ENCODE measurements around the gene ELMO2.

Gene ELMO2

GRCh38 chr20:46354920-46355654, 51.3 kb downstream of the ELMO2 start:
- Histone ChIP-seq H3K4me1 (ENCODE audit: control extremely low read depth in 1 of 4, control insufficient read depth in 4 of 4, insufficient read depth in 4 of 4, low read length in 3 of 4) (peaks cover 5 to 47% (median 40%) of the 10 kb centered on the region in 4 experiments), H3K4me3 (ENCODE audit: control insufficient read depth in 1 of 7, extremely low read depth in 1 of 7, insufficient read depth in 4 of 7, low read depth in 2 of 7, low read length in 6 of 7) (no peak overlapping the region), H3K27me3 (replicated peaks in 2 of 5; ENCODE audit: control insufficient read depth in 4 of 5, insufficient read depth in 5 of 5, low read length in 4 of 5) (no peaks in the 10 kb centered on the region), H3K36me3 (ENCODE audit: control insufficient read depth in 4 of 4, insufficient read depth in 4 of 4, low read length in 3 of 4) (peaks cover 4 to 56% (median 37%) of the 10 kb centered on the region in 4 experiments), H3K27ac (ENCODE audit: insufficient read depth in 1 of 2, low read depth in 1 of 2, low read length in 2 of 2, poor library complexity in 1 of 2, severe bottlenecking in 2 of 2) (no peak overlapping the region), H3K9me3 (ENCODE audit: control extremely low read depth in 1 of 5, control insufficient read depth in 4 of 5, insufficient read depth in 2 of 5, low read depth in 1 of 5, low read length in 4 of 5) (no peaks in the 10 kb centered on the region)
- DNase-seq, result no peak
- ChIA-PET CTCF (interaction anchor here (0.9 kb wide), 1 partner anchor 50 kb away, joined by 3 read pairs; no protein-coding TSS in a partner anchor), POLR2A (no interaction called here)
- WGBS (ENCODE audit: insufficient coverage), result 98% methylated on average over 14 of the region's 20 CpGs

GRCh38 chr20:46354207-46354555, 52.2 kb downstream of the ELMO2 start:
- DNase-seq, result no peak
- Histone ChIP-seq H3K4me3 (ENCODE audit: control insufficient read depth in 1 of 7, extremely low read depth in 1 of 7, insufficient read depth in 4 of 7, low read depth in 2 of 7, low read length in 6 of 7) (no peak overlapping the region), H3K27ac (ENCODE audit: insufficient read depth in 1 of 2, low read depth in 1 of 2, low read length in 2 of 2, poor library complexity in 1 of 2, severe bottlenecking in 2 of 2) (no peak overlapping the region), H3K4me1 (ENCODE audit: control extremely low read depth in 1 of 4, control insufficient read depth in 4 of 4, insufficient read depth in 4 of 4, low read length in 3 of 4) (peaks cover 0 to 42% (median 36%) of the 10 kb centered on the region in 4 experiments), H3K27me3 (replicated peaks in 2 of 5; ENCODE audit: control insufficient read depth in 4 of 5, insufficient read depth in 5 of 5, low read length in 4 of 5) (no peaks in the 10 kb centered on the region), H3K9me3 (ENCODE audit: control extremely low read depth in 1 of 5, control insufficient read depth in 4 of 5, insufficient read depth in 2 of 5, low read depth in 1 of 5, low read length in 4 of 5) (no peaks in the 10 kb centered on the region), H3K36me3 (ENCODE audit: control insufficient read depth in 4 of 4, insufficient read depth in 4 of 4, low read length in 3 of 4) (peaks cover 7 to 57% (median 39%) of the 10 kb centered on the region in 4 experiments)
- CTCF ChIA-PET, result no interaction called here
- WGBS (ENCODE audit: insufficient coverage), result 89% methylated on average over 3 of the region's 4 CpGs
- POLR2A ChIA-PET, result no interaction called here

- no peak for DNase-seq
- Histone ChIP-seq H3K4me3 (ENCODE audit: control insufficient read depth in 1 of 7, extremely low read depth in 1 of 7, insufficient read depth in 4 of 7, low read depth in 2 of 7, low read length in 6 of 7) (no peak overlapping the region), H3K9me3 (ENCODE audit: control extremely low read depth in 1 of 5, control insufficient read depth in 4 of 5, insufficient read depth in 2 of 5, low read depth in 1 of 5, low read length in 4 of 5) (no peaks in the 10 kb centered on the region), H3K36me3 (ENCODE audit: control insufficient read depth in 4 of 4, insufficient read depth in 4 of 4, low read length in 3 of 4) (peaks cover 7 to 55% (median 39%) of the 10 kb centered on the region in 4 experiments), H3K4me1 (ENCODE audit: control extremely low read depth in 1 of 4, control insufficient read depth in 4 of 4, insufficient read depth in 4 of 4, low read length in 3 of 4) (peaks cover 0 to 36% (median 32%) of the 10 kb centered on the region in 4 experiments), H3K27ac (ENCODE audit: insufficient read depth in 1 of 2, low read depth in 1 of 2, low read length in 2 of 2, poor library complexity in 1 of 2, severe bottlenecking in 2 of 2) (no peak overlapping the region), H3K27me3 (replicated peaks in 2 of 5; ENCODE audit: control insufficient read depth in 4 of 5, insufficient read depth in 5 of 5, low read length in 4 of 5) (no peaks in the 10 kb centered on the region)
- POLR2A ChIA-PET, result no interaction called here
- 96% methylated on average over 11 of the region's 14 CpGs for WGBS (ENCODE audit: insufficient coverage)
- CTCF ChIA-PET, result no interaction called here
Observed at GRCh38 chr20:46353500-46354206, 52.8 kb downstream of the ELMO2 start.

GRCh38 chr20:46352370-46352938, 54.0 kb downstream of the ELMO2 start:
- no peak overlapping the region for H3K27ac ChIP-seq (ENCODE audit: insufficient read depth in 1 of 2, low read depth in 1 of 2, low read length in 2 of 2, poor library complexity in 1 of 2, severe bottlenecking in 2 of 2)
- H3K36me3 ChIP-seq (ENCODE audit: control insufficient read depth in 4 of 4, insufficient read depth in 4 of 4, low read length in 3 of 4), result peaks cover 7 to 51% (median 38%) of the 10 kb centered on the region in 4 experiments
- CTCF ChIA-PET, result interaction anchor here (1.2 kb wide), 1 partner anchor 11 kb away, joined by 3 read pairs; no protein-coding TSS in a partner anchor
- H3K4me3 ChIP-seq (ENCODE audit: control insufficient read depth in 1 of 7, extremely low read depth in 1 of 7, insufficient read depth in 4 of 7, low read depth in 2 of 7, low read length in 6 of 7), result no peak overlapping the region
- no peaks in the 10 kb centered on the region for H3K27me3 ChIP-seq (replicated peaks in 2 of 5; ENCODE audit: control insufficient read depth in 4 of 5, insufficient read depth in 5 of 5, low read length in 4 of 5)
- H3K9me3 ChIP-seq (ENCODE audit: control extremely low read depth in 1 of 5, control insufficient read depth in 4 of 5, insufficient read depth in 2 of 5, low read depth in 1 of 5, low read length in 4 of 5), result no peaks in the 10 kb centered on the region
- 92% methylated on average over 17 of the region's 18 CpGs for WGBS (ENCODE audit: insufficient coverage)
- POLR2A ChIA-PET, result no interaction called here
- H3K4me1 ChIP-seq (ENCODE audit: control extremely low read depth in 1 of 4, control insufficient read depth in 4 of 4, insufficient read depth in 4 of 4, low read length in 3 of 4), result peaks cover 0 to 24% (median 23%) of the 10 kb centered on the region in 4 experiments
- DNase-seq, result no peak

GRCh38 chr20:46351357-46352058, 54.9 kb downstream of the ELMO2 start:
- ChIA-PET CTCF (interaction anchor here (1.2 to 2.0 kb wide), 2 partner anchors 10 to 219 kb away, joined by 3 to 6 read pairs; no protein-coding TSS in a partner anchor), POLR2A (no interaction called here)
- peaks cover 0 to 19% (median 14%) of the 10 kb centered on the region in 4 experiments for H3K4me1 ChIP-seq (ENCODE audit: control extremely low read depth in 1 of 4, control insufficient read depth in 4 of 4, insufficient read depth in 4 of 4, low read length in 3 of 4)
- H3K27me3 ChIP-seq (replicated peaks in 2 of 5; ENCODE audit: control insufficient read depth in 4 of 5, insufficient read depth in 5 of 5, low read length in 4 of 5), result no peaks in the 10 kb centered on the region
- no peaks in the 10 kb centered on the region for H3K9me3 ChIP-seq (ENCODE audit: control extremely low read depth in 1 of 5, control insufficient read depth in 4 of 5, insufficient read depth in 2 of 5, low read depth in 1 of 5, low read length in 4 of 5)
- H3K27ac ChIP-seq (ENCODE audit: insufficient read depth in 1 of 2, low read depth in 1 of 2, low read length in 2 of 2, poor library complexity in 1 of 2, severe bottlenecking in 2 of 2), result no peak overlapping the region
- no peak for DNase-seq
- peaks cover 6 to 51% (median 40%) of the 10 kb centered on the region in 4 experiments for H3K36me3 ChIP-seq (ENCODE audit: control insufficient read depth in 4 of 4, insufficient read depth in 4 of 4, low read length in 3 of 4)
- no peak overlapping the region for H3K4me3 ChIP-seq (ENCODE audit: control insufficient read depth in 1 of 7, extremely low read depth in 1 of 7, insufficient read depth in 4 of 7, low read depth in 2 of 7, low read length in 6 of 7)
- 98% methylated on average over 7 of the region's 7 CpGs for WGBS (ENCODE audit: insufficient coverage)

- H3K9me3 ChIP-seq (ENCODE audit: control extremely low read depth in 1 of 5, control insufficient read depth in 4 of 5, insufficient read depth in 2 of 5, low read depth in 1 of 5, low read length in 4 of 5), result no peaks in the 10 kb centered on the region
- POLR2A ChIA-PET, result no interaction called here
- H3K27ac ChIP-seq (ENCODE audit: insufficient read depth in 1 of 2, low read depth in 1 of 2, low read length in 2 of 2, poor library complexity in 1 of 2, severe bottlenecking in 2 of 2), result no peak overlapping the region
- CTCF ChIA-PET, result interaction anchor here (2.0 kb wide), 1 partner anchor 218 kb away, joined by 6 read pairs; no protein-coding TSS in a partner anchor
- DNase-seq, result no peak
- WGBS (ENCODE audit: insufficient coverage), result 98% methylated on average over 8 of the region's 8 CpGs
- H3K4me3 ChIP-seq (ENCODE audit: control insufficient read depth in 1 of 7, extremely low read depth in 1 of 7, insufficient read depth in 4 of 7, low read depth in 2 of 7, low read length in 6 of 7), result no peak overlapping the region
- H3K4me1 ChIP-seq (ENCODE audit: control extremely low read depth in 1 of 4, control insufficient read depth in 4 of 4, insufficient read depth in 4 of 4, low read length in 3 of 4), result peaks cover 0 to 19% (median 12%) of the 10 kb centered on the region in 4 experiments
- no peaks in the 10 kb centered on the region for H3K27me3 ChIP-seq (replicated peaks in 2 of 5; ENCODE audit: control insufficient read depth in 4 of 5, insufficient read depth in 5 of 5, low read length in 4 of 5)
- H3K36me3 ChIP-seq (ENCODE audit: control insufficient read depth in 4 of 4, insufficient read depth in 4 of 4, low read length in 3 of 4), result peaks cover 3 to 49% (median 38%) of the 10 kb centered on the region in 4 experiments
Observed at GRCh38 chr20:46350986-46351267, 55.5 kb downstream of the ELMO2 start.

Data from common myeloid progenitor, CD34-positive (primary cell).